Measurements from ENCODE around the gene MAGEC3.

MAGEC3 gene

DNA sequence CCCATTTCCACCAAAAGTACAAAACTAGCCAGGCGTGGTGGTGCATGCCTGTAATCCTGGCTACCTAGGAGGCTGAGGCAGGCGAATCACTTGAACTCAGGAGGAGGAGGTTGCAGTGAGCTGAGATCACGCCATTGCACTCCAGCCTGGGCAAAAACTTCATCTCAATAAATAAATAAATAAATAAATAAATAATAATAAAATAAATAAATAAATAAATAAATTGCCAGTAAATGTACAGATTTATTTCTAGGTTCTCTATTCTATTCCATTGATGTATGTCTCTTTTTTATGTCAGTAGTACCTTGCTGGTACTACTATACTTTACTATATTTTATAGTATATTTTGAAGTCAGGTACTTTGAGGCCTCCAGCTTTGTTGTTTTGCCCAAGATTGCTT lies 109.2 kb downstream of the MAGEC3 start:
- WGBS (ENCODE audit: extremely low coverage, insufficient coverage, low lambda C conversion rate), result no CpG with 5 or more reads among the region's 3 CpGs
- no peak overlapping the region for H3K56ac ChIP-seq (ENCODE audit: low read length)
- no peaks in the 10 kb centered on the region for H3K4me1 ChIP-seq (ENCODE audit: control insufficient read depth, low read depth, low read length)

More for the DNA sequence above, 109.2 kb downstream of the MAGEC3 start:
- H3K18ac ChIP-seq (ENCODE audit: low read length), result no peak overlapping the region
- H2AK5ac ChIP-seq (ENCODE audit: low read length), result no peak overlapping the region
- DNase-seq, result no peak
- H3K79me1 ChIP-seq (ENCODE audit: low read length), result no peaks in the 10 kb centered on the region
- H3K27ac ChIP-seq (ENCODE audit: low read depth, low read length), result no peak overlapping the region
- H3K27me3 ChIP-seq (ENCODE audit: insufficient read depth, low read length, poor library complexity), result no peaks in the 10 kb centered on the region
- H4K5ac ChIP-seq (ENCODE audit: low read length), result no peak overlapping the region
- H3K79me2 ChIP-seq (ENCODE audit: control insufficient read depth, insufficient read depth, low read length), result no peaks in the 10 kb centered on the region
- H3K9ac ChIP-seq (ENCODE audit: low read length), result no peak overlapping the region
- H3K4me2 ChIP-seq (ENCODE audit: low read length), result no peak overlapping the region
- H2BK15ac ChIP-seq (replicated peaks; ENCODE audit: low read depth), result no peak overlapping the region
- no peak overlapping the region for H3K4ac ChIP-seq (ENCODE audit: low read depth, low read length)
- H2BK120ac ChIP-seq (ENCODE audit: low read depth, low read length), result no peak overlapping the region
- no peak overlapping the region for H3K23ac ChIP-seq (ENCODE audit: low read length)
- H4K8ac ChIP-seq (ENCODE audit: low read depth, low read length), result no peak overlapping the region
- H3K36me3 ChIP-seq (ENCODE audit: control insufficient read depth, insufficient read depth, low read length), result no peaks in the 10 kb centered on the region
- no peak overlapping the region for H2BK5ac ChIP-seq (ENCODE audit: low read length)
- no peak overlapping the region for H3K4me3 ChIP-seq (ENCODE audit: low read length)
